H1 (cell line): ENCODE data around the gene TRIM71. TPM values are rescaled to one million over a fixed set of nuclear protein-coding genes. Genes with fewer than 3 reads are reported as not detected.

ENCODE experiments used
- CTCF ChIA-PET: fragments of 300-600 bp; sonication (Branson Sonifier 250); formaldehyde crosslinking; loops from one replicate; lab custom pipeline; 2021; ENCODE audit not compliant: partially characterized antibody; lab: Charles Lee
- POLR2A ChIA-PET: fragments of 300-600 bp; sonication (Branson Sonifier 250); formaldehyde crosslinking; loops from one replicate; lab custom pipeline; 2021; ENCODE audit warnings: inconsistent platforms; ENCODE audit not compliant: partially characterized antibody; lab: Charles Lee
- DNase-seq, 2 experiments: peaks; one replicate each; pipeline versions ENCODE4 v3.0.0 to v3.0.0-alpha.2; 2010 to 2022; ENCODE audit warnings: low spot score in 2 of 2, low read depth in 1 of 2, mixed read lengths in 1 of 2
- FAIRE-seq: peaks from 2 replicates; lab custom pipeline; 2011; peaks lifted over from hg19 to GRCh38; lab: Jason Lieb, UNC
- H2AFZ ChIP-seq: 2 replicates; pipeline ENCODE4 v1.8.1; 2012; ENCODE audit warnings: low read length, inconsistent platforms
- H2AK5ac ChIP-seq: 2 replicates; pipeline ENCODE4 v1.6.1; 2013; ENCODE audit warnings: low read depth, low read length
- H2BK120ac ChIP-seq: replicated peaks from 2 replicates; pipeline ENCODE3; 2013; ENCODE audit warnings: low read depth, low read length, inconsistent platforms
- H2BK12ac ChIP-seq: 2 replicates; pipeline ENCODE4 v1.6.1; 2013; ENCODE audit warnings: low read depth, low read length
- H2BK15ac ChIP-seq: 2 replicates; pipeline ENCODE4 v1.6.1; 2013; ENCODE audit warnings: low read length
- H2BK20ac ChIP-seq: 2 replicates; pipeline ENCODE4 v1.6.1; 2013; ENCODE audit warnings: low read length
- H2BK5ac ChIP-seq: 2 replicates; pipeline ENCODE4 v1.6.1; 2013; ENCODE audit warnings: low read depth, low read length
- H3K14ac ChIP-seq: 2 replicates; pipeline ENCODE4 v1.6.1; 2013; ENCODE audit warnings: inconsistent platforms; ENCODE audit not compliant: insufficient read length
- H3K18ac ChIP-seq: 2 replicates; pipeline ENCODE4 v1.6.1; 2013; ENCODE audit warnings: low read length; ENCODE audit errors: extremely low read depth
- H3K23ac ChIP-seq: 2 replicates; pipeline ENCODE4 v1.6.1; 2013; ENCODE audit warnings: inconsistent platforms; ENCODE audit not compliant: insufficient read length
- H3K23me2 ChIP-seq: 2 replicates; pipeline ENCODE4 v1.6.1; 2013; ENCODE audit warnings: low read depth, low read length
- H3K27ac ChIP-seq: 2 replicates; pipeline ENCODE4 v1.6.1; 2011; ENCODE audit warnings: low read depth, low read length, inconsistent platforms
- H3K27me3 ChIP-seq, 4 experiments: replicated peaks in 1 of 4; 1 replicate in 1 of 4; 2 replicates in 3 of 4; pipeline versions ENCODE4 v1.6.1 to v1.8.1; 2011 to 2013; ENCODE audit warnings: low read length in 3 of 4, mild to moderate bottlenecking in 3 of 4, inconsistent platforms in 2 of 4, mixed read lengths in 2 of 4, moderate library complexity in 1 of 4; ENCODE audit not compliant: control insufficient read depth in 3 of 4, insufficient read depth in 3 of 4; ENCODE audit errors: extremely low read depth in 1 of 4
- H3K36me3 ChIP-seq, 4 experiments: 2 replicates each; pipeline versions ENCODE4 v1.6.1 to v1.8.1; 2011 to 2013; ENCODE audit warnings: mild to moderate bottlenecking in 4 of 4, low read length in 3 of 4, moderate library complexity in 2 of 4, control low read depth in 1 of 4, inconsistent platforms in 1 of 4; ENCODE audit not compliant: insufficient read depth in 4 of 4, control insufficient read depth in 2 of 4
- H3K4ac ChIP-seq: replicated peaks from 2 replicates; pipeline ENCODE3; 2013; ENCODE audit warnings: low read length, low read depth, mixed read lengths, inconsistent platforms; ENCODE audit not compliant: insufficient read length
- H3K4me1 ChIP-seq, 4 experiments: replicated peaks in 1 of 4; 1 replicate in 1 of 4; 2 replicates in 3 of 4; pipeline versions ENCODE4 v1.6.1 to v1.8.1; 2011 to 2013; ENCODE audit warnings: low read length in 3 of 4, inconsistent platforms in 2 of 4, mixed read lengths in 1 of 4; ENCODE audit not compliant: insufficient read depth in 4 of 4, control insufficient read depth in 3 of 4
- H3K4me2 ChIP-seq, 2 experiments: 2 replicates each; pipeline versions ENCODE4 v1.6.1 to v1.8.1; 2011 to 2013; ENCODE audit warnings: low read depth in 2 of 2, low read length in 2 of 2, control low read depth in 1 of 2, inconsistent platforms in 1 of 2, mild to moderate bottlenecking in 1 of 2; ENCODE audit not compliant: insufficient read depth in 1 of 2
- H3K4me3 ChIP-seq, 4 experiments: fragments of 200-600, 300-600 bp in 1 of 4; sonication (generic), shearing (Covaris generic), sonication (Bioruptor Twin) in 1 of 4; 2 replicates each; pipeline versions ENCODE4 v1.5.1 to v1.8.1; 2011 to 2016; ENCODE audit warnings: low read length in 4 of 4, low read depth in 3 of 4, control low read depth in 2 of 4, inconsistent platforms in 2 of 4, mild to moderate bottlenecking in 2 of 4, mixed read lengths in 1 of 4, moderate library complexity in 1 of 4; ENCODE audit not compliant: insufficient read depth in 2 of 4; ENCODE audit errors: extremely low read depth in 1 of 4
- H3K56ac ChIP-seq: replicated peaks from 2 replicates; pipeline ENCODE3; 2013; ENCODE audit warnings: low read depth, mild to moderate bottlenecking, mixed read lengths, low read length, inconsistent platforms; ENCODE audit not compliant: insufficient read length
- H3K79me1 ChIP-seq: 2 replicates; pipeline ENCODE4 v1.6.1; 2013; ENCODE audit warnings: low read depth, low read length, control low read depth
- H3K79me2 ChIP-seq, 2 experiments: 2 replicates each; pipeline versions ENCODE4 v1.6.1 to v1.8.1; 2012 to 2013; ENCODE audit warnings: low read length in 2 of 2, mild to moderate bottlenecking in 2 of 2, inconsistent platforms in 1 of 2; ENCODE audit not compliant: insufficient read depth in 2 of 2, control insufficient read depth in 1 of 2
- H3K9ac ChIP-seq, 4 experiments: replicated peaks in 1 of 4; 1 replicate in 1 of 4; 2 replicates in 3 of 4; pipeline versions ENCODE4 v1.6.1 to v1.8.1; 2011 to 2013; ENCODE audit warnings: low read depth in 3 of 4, low read length in 3 of 4, control low read depth in 2 of 4, mild to moderate bottlenecking in 2 of 4, moderate library complexity in 2 of 4, inconsistent platforms in 1 of 4; ENCODE audit errors: extremely low read depth in 1 of 4
- H3K9me3 ChIP-seq, 2 experiments: 2 replicates each; pipeline versions ENCODE4 v1.6.1 to v1.8.1; 2012 to 2013; ENCODE audit warnings: mild to moderate bottlenecking in 2 of 2, moderate library complexity in 2 of 2, control low read depth in 1 of 2, inconsistent platforms in 1 of 2, low read depth in 1 of 2, low read length in 1 of 2, mixed read lengths in 1 of 2; ENCODE audit not compliant: insufficient read depth in 2 of 2
- H4K20me1 ChIP-seq, 2 experiments: replicated peaks in 1 of 2; 2 replicates each; pipeline versions ENCODE3 to v1.8.1; 2011 to 2013; ENCODE audit warnings: inconsistent platforms in 2 of 2, low read length in 2 of 2, mild to moderate bottlenecking in 1 of 2; ENCODE audit not compliant: insufficient read depth in 2 of 2, control insufficient read depth in 1 of 2
- H4K5ac ChIP-seq: 2 replicates; pipeline ENCODE4 v1.6.1; 2013; ENCODE audit warnings: low read length, low read depth, mixed read lengths, inconsistent platforms; ENCODE audit not compliant: insufficient read length
- H4K8ac ChIP-seq: 2 replicates; pipeline ENCODE4 v1.8.0; 2013; ENCODE audit warnings: mild to moderate bottlenecking, moderate library complexity, low read length, inconsistent platforms; ENCODE audit not compliant: insufficient read depth; ENCODE audit errors: extremely low read depth
- H4K91ac ChIP-seq: replicated peaks from 2 replicates; pipeline ENCODE3; 2013; ENCODE audit warnings: low read length, mixed read lengths, inconsistent platforms; ENCODE audit not compliant: insufficient read length
- WGBS, 2 experiments: shearing (Covaris generic) in 1 of 2; methylation state at CpG; one replicate each; pipeline versions ENCODE4 v1.1.6 to v1.1.7; 2013 to 2015; ENCODE audit warnings: low lambda C conversion rate in 2 of 2, mixed read lengths in 2 of 2, inconsistent platforms in 1 of 2, low coverage in 1 of 2, missing lambda C conversion rate in 1 of 2; ENCODE audit not compliant: insufficient replicate concordance in 2 of 2, insufficient coverage in 1 of 2, insufficient read length in 1 of 2; ENCODE audit errors: extremely low coverage in 1 of 2, missing lambda C conversion rate in 1 of 2; 5-methylcytosine and 5-hydroxymethylcytosine counted together
- polyA plus RNA-seq, 7 experiments: library from polyadenylated mRNA; depleted of rRNA in 3 of 7; stranded (reverse) in 5 of 7; unstranded in 2 of 7; fragments of >200 nt in 5 of 7; fragments of 200-250 nt in 2 of 7; gene quantifications; 1 replicate in 5 of 7; 2 replicates in 1 of 7; 4 replicates in 1 of 7; pipeline versions ENCODE4 v1.2.1 to v1.2.3, GENCODE V29; 2011 to 2013; ENCODE audit warnings: missing spikeins in 2 of 7, mixed read lengths in 2 of 7
- total RNA-seq: library from RNA; stranded (reverse); fragmentation: NEBNext Ultra II Directional; extraction: Animal tissue kit (Norgen Biotek cat#: 25700); gene quantifications from 2 replicates; pipeline ENCODE4 v1.2.1, GENCODE V29; 2021

The TRIM71 gene
- total and polyA plus RNA-seq, 2 of the 8 experiments (the other 6 are each of a cell fraction or from before 2014, with no cell fraction given) = 53.7 to 293 TPM

GRCh38 chr3:32837366-32837765, 19.6 kb downstream of the TRIM71 start:
- Histone ChIP-seq H3K79me1 (no peaks in the 10 kb centered on the region; the same call in 1 of the 2 replicates), H2AFZ (no peak overlapping the region), H2AK5ac (no peak overlapping the region), H3K27me3 (no peaks in the 10 kb centered on the region), H2BK5ac (no peak overlapping the region), H3K14ac (no peak overlapping the region), H4K8ac (no peak overlapping the region), H2BK12ac (peak overlapping the region; percentile 53; the same call in 1 of the 2 replicates), H3K4me2 (peak overlapping the region; percentile 80 to 93), H3K27ac (peak overlapping the region; percentile 21; the same call in 1 of the 2 replicates), H3K4ac (no peak overlapping the region), H2BK20ac (no peak overlapping the region), H4K20me1 (peaks cover 22 to 23% of the 10 kb centered on the region in 2 experiments), H3K9me3 (no peaks in the 10 kb centered on the region), H3K9ac (peak overlapping the region in 1 of 4 experiments; percentile 39; a peak in 1 of 7 replicates), H2BK15ac (no peak overlapping the region), H3K56ac (no peak overlapping the region), H3K4me1 (peaks cover 34 to 63% (median 48%) of the 10 kb centered on the region in 4 experiments), H3K23me2 (peaks cover 3% of the 10 kb centered on the region), H3K23ac (no peak overlapping the region), H4K5ac (no peak overlapping the region), H3K18ac (peak overlapping the region; percentile 61; the same call in 1 of the 2 replicates), H3K79me2 (peaks cover 78 to 100% of the 10 kb centered on the region in 2 experiments), H3K4me3 (peak overlapping the region in 3 of 4 experiments; percentile 28 to 57 (median 34); a peak in 5 of 8 replicates), H3K36me3 (peaks cover 0 to 8% (median 0%) of the 10 kb centered on the region in 4 experiments; a peak in 1 of 8 replicates), H2BK120ac (no peak overlapping the region), H4K91ac (no peak overlapping the region)
- DNase-seq (no peak), FAIRE-seq (no peak)
- CTCF ChIA-PET = interaction anchor here (2.1 kb wide), 1 partner anchor 37 kb away, joined by 5 read pairs; no protein-coding TSS in a partner anchor
- POLR2A ChIA-PET = interaction anchor here (0.7 to 17.0 kb wide), 14 partner anchors 13 to 58 kb away, joined by 3 to 303 read pairs (median 4); partner anchors contain the start of gene TRIM71
- WGBS, 2 experiments = 23% methylated on average over 11 of the region's 11 CpGs; no CpG with 5 or more reads in 1 of the 2 experiments
